Caco-2 (cell line): ENCODE measurements around the gene ATP6V0E2. TPM values are rescaled to one million over a fixed set of nuclear protein-coding genes. Genes with fewer than 3 reads are reported as not detected.

ENCODE experiments used
- BruUV-seq: library from RNA; stranded (reverse); fragments of 400-500 nt; replicated peaks from 2 replicates; lab custom pipeline; 2021; lab: Mats Ljungman, UMichigan
- CTCF ChIA-PET: fragments of 300-600 bp; sonication (Branson Sonifier 250); formaldehyde crosslinking; loops from one replicate; lab custom pipeline; 2022; ENCODE audit warnings: antibody characterized with exemption; lab: Charles Lee
- POLR2A ChIA-PET: fragments of 300-600 bp; sonication (Branson Sonifier 250); formaldehyde crosslinking; loops from one replicate; lab custom pipeline; 2022; ENCODE audit warnings: antibody characterized with exemption; lab: Charles Lee
- DNase-seq, 2 experiments: peaks; one replicate each; pipeline versions ENCODE4 v3.0.0 to v3.0.0-alpha.2; 2020 to 2022
- H3K27me3 ChIP-seq: replicated peaks from 2 replicates; pipeline ENCODE4 v1.6.0; 2011; ENCODE audit warnings: low read length; ENCODE audit not compliant: control insufficient read depth, insufficient read depth
- H3K36me3 ChIP-seq: 2 replicates; pipeline ENCODE4 v1.5.1; 2011; ENCODE audit warnings: low read length; ENCODE audit not compliant: control insufficient read depth, insufficient read depth
- H3K4me1 ChIP-seq: fragments of 250-450 bp; sonication (Bioruptor Pico); 2 replicates; pipeline ENCODE4 v1.5.1; 2020; ENCODE audit warnings: mild to moderate bottlenecking
- H3K4me3 ChIP-seq: 2 replicates; pipeline ENCODE4 v1.5.1; 2011; ENCODE audit warnings: low read depth, mild to moderate bottlenecking, control low read depth, low read length
- H3K9me3 ChIP-seq: fragments of 250-450 bp; sonication (Bioruptor Pico); 2 replicates; pipeline ENCODE4 v1.5.1; 2020; ENCODE audit warnings: mild to moderate bottlenecking, moderate library complexity
- H3K27ac Mint-ChIP-seq: one replicate; pipeline ENCODE4 v1.8.0; 2022; ENCODE audit warnings: mixed read lengths; ENCODE audit not compliant: unreplicated experiment
- H3K27me3 Mint-ChIP-seq: one replicate; pipeline ENCODE4 v1.8.0; 2022; ENCODE audit warnings: mixed read lengths; ENCODE audit not compliant: insufficient read depth, unreplicated experiment
- H3K36me3 Mint-ChIP-seq: one replicate; pipeline ENCODE4 v1.8.0; 2022; ENCODE audit warnings: mild to moderate bottlenecking, mixed read lengths; ENCODE audit not compliant: insufficient read depth, unreplicated experiment
- H3K4me1 Mint-ChIP-seq: one replicate; pipeline ENCODE4 v1.8.0; 2022; ENCODE audit warnings: low read depth, mixed read lengths; ENCODE audit not compliant: unreplicated experiment
- H3K4me3 Mint-ChIP-seq: one replicate; pipeline ENCODE4 v1.8.0; 2022; ENCODE audit warnings: mild to moderate bottlenecking, moderate library complexity, mixed read lengths; ENCODE audit not compliant: unreplicated experiment
- H3K9me3 Mint-ChIP-seq: one replicate; pipeline ENCODE4 v1.8.0; 2022; ENCODE audit warnings: mixed read lengths; ENCODE audit not compliant: unreplicated experiment
- intact Hi-C: fragments of 100-400 bp; cut with micrococcal nuclease; formaldehyde crosslinking; loops from one replicate; pipeline ENCODE4 v1.10.0; 2022; ENCODE audit not compliant: unreplicated experiment
- total RNA-seq: library from RNA; stranded (reverse); gene quantifications from 2 replicates; pipeline ENCODE4 v1.2.3, GENCODE V29; 2022
- TF ChIP-seq, protein P1 (sequence below), 2 experiments: fragments of 200-600 bp in 1 of 2; IDR thresholded peaks; 1 replicate in 1 of 2; 2 replicates in 1 of 2; pipeline versions ENCODE4 v1.5.1 to v1.8.0; 2011 to 2022; ENCODE audit warnings: antibody characterized with exemption in 1 of 2, control low read depth in 1 of 2, inconsistent platforms in 1 of 2, low read depth in 1 of 2, low read length in 1 of 2, mild to moderate bottlenecking in 1 of 2, moderate library complexity in 1 of 2; ENCODE audit not compliant: insufficient read depth in 1 of 2, severe bottlenecking in 1 of 2, unreplicated experiment in 1 of 2

Gene ATP6V0E2
- total RNA-seq, 1 experiment from 2014 or later: 53.9 TPM

- Mint-ChIP-seq H3K9me3 (no peaks in the 10 kb centered on the region), H3K27me3 (peaks cover 4% of the 10 kb centered on the region), H3K4me1 (no peaks in the 10 kb centered on the region), H3K27ac (no peak overlapping the region), H3K36me3 (no peaks in the 10 kb centered on the region), H3K4me3 (no peak overlapping the region)
- intact Hi-C loops: no loop called here
- H3K27me3 ChIP-seq: no peaks in the 10 kb centered on the region
- no peaks in the 10 kb centered on the region for H3K36me3 ChIP-seq
- ChIA-PET CTCF (no interaction called here), POLR2A (no interaction called here)
- H3K9me3 ChIP-seq: no peaks in the 10 kb centered on the region
- H3K4me1 ChIP-seq: no peaks in the 10 kb centered on the region
- TF ChIP-seq, protein P1, sequence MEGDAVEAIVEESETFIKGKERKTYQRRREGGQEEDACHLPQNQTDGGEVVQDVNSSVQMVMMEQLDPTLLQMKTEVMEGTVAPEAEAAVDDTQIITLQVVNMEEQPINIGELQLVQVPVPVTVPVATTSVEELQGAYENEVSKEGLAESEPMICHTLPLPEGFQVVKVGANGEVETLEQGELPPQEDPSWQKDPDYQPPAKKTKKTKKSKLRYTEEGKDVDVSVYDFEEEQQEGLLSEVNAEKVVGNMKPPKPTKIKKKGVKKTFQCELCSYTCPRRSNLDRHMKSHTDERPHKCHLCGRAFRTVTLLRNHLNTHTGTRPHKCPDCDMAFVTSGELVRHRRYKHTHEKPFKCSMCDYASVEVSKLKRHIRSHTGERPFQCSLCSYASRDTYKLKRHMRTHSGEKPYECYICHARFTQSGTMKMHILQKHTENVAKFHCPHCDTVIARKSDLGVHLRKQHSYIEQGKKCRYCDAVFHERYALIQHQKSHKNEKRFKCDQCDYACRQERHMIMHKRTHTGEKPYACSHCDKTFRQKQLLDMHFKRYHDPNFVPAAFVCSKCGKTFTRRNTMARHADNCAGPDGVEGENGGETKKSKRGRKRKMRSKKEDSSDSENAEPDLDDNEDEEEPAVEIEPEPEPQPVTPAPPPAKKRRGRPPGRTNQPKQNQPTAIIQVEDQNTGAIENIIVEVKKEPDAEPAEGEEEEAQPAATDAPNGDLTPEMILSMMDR (IDR thresholded peaks at IDR 0.05; ENCODE audit: insufficient read depth in 1 of 2, low read depth in 1 of 2, low read length in 1 of 2, severe bottlenecking in 1 of 2, unreplicated experiment in 1 of 2): no peak
- H3K4me3 ChIP-seq: no peak overlapping the region
- DNase-seq: no peak
- no TSS peak for BruUV-seq
Observed at GRCh38 chr7:149859876-149860275, 13.9 kb upstream of the ATP6V0E2 start.

GRCh38 chr7:149860821-149861727 lies 12.7 kb upstream of the ATP6V0E2 start:
- Histone ChIP-seq H3K9me3 (no peaks in the 10 kb centered on the region), H3K36me3 (no peaks in the 10 kb centered on the region), H3K27me3 (no peaks in the 10 kb centered on the region), H3K4me1 (no peaks in the 10 kb centered on the region), H3K4me3 (no peak overlapping the region)
- H3K27ac Mint-ChIP-seq: no peak overlapping the region
- no peaks in the 10 kb centered on the region for H3K9me3 Mint-ChIP-seq
- no peaks in the 10 kb centered on the region for H3K36me3 Mint-ChIP-seq
- no peak overlapping the region for H3K4me3 Mint-ChIP-seq
- TF ChIP-seq, protein P1 (IDR thresholded peaks at IDR 0.05; ENCODE audit: insufficient read depth in 1 of 2, low read depth in 1 of 2, low read length in 1 of 2, severe bottlenecking in 1 of 2, unreplicated experiment in 1 of 2): no peak
- DNase-seq: no peak
- peaks cover 4% of the 10 kb centered on the region for H3K27me3 Mint-ChIP-seq
- no TSS peak for BruUV-seq
- ChIA-PET CTCF (no interaction called here), POLR2A (no interaction called here)
- intact Hi-C loops: no loop called here
- H3K4me1 Mint-ChIP-seq: no peaks in the 10 kb centered on the region

- ChIA-PET POLR2A (no interaction called here), CTCF (no interaction called here)
- H3K4me3 Mint-ChIP-seq: no peak overlapping the region
- Histone ChIP-seq H3K27me3 (no peaks in the 10 kb centered on the region), H3K9me3 (no peaks in the 10 kb centered on the region), H3K4me1 (no peaks in the 10 kb centered on the region), H3K4me3 (no peak overlapping the region), H3K36me3 (no peaks in the 10 kb centered on the region)
- no TSS peak for BruUV-seq
- TF ChIP-seq, protein P1 (IDR thresholded peaks at IDR 0.05; ENCODE audit: insufficient read depth in 1 of 2, low read depth in 1 of 2, low read length in 1 of 2, severe bottlenecking in 1 of 2, unreplicated experiment in 1 of 2): no peak
- no peaks in the 10 kb centered on the region for H3K36me3 Mint-ChIP-seq
- no peaks in the 10 kb centered on the region for H3K9me3 Mint-ChIP-seq
- peaks cover 4% of the 10 kb centered on the region for H3K27me3 Mint-ChIP-seq
- no peak for DNase-seq
- intact Hi-C loops: no loop called here
- H3K4me1 Mint-ChIP-seq: no peaks in the 10 kb centered on the region
- no peak overlapping the region for H3K27ac Mint-ChIP-seq
Observed at GRCh38 chr7:149861728-149862045, 12.1 kb upstream of the ATP6V0E2 start.
